Measurements from ENCODE around the gene UPP2. TPM values are rescaled to one million over a fixed set of nuclear protein-coding genes. Genes with fewer than 3 reads are reported as not detected.

UPP2 gene
- total RNA-seq, 2 donors from 2014 or later = not detected

DNA sequence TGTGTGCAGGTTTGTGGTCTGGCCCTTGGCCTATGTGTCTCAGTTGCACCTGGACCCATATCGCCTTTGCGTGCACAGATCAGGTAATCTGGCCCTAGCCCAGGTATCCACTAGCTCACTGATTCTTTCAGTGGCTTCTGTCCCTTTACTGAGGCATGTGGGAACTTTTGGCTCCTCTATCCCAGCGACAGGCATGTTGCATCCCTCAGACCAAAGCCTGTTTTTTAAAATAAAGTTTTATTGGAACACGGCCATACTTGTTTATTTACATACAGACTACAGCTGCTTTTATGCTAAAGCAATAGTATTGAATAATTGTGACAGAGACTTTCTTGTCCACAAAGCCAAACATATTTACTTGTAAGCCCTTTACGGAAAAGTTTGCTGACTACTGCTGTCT lies 39.9 kb upstream of the UPP2 start:
- H3K9me3 ChIP-seq = no peaks in the 10 kb centered on the region
- DNase-seq (ENCODE audit: low spot score) = no peak
- H3K27ac ChIP-seq = no peak overlapping the region
- no peaks in the 10 kb centered on the region for H3K36me3 ChIP-seq
- no peak for ATAC-seq (ENCODE audit: insufficient number of reproducible peaks, low FRiP score, low read depth)
- no peaks in the 10 kb centered on the region for H3K4me1 ChIP-seq (ENCODE audit: control insufficient read depth in 1 of 2, low read depth in 2 of 2)
- TF ChIP-seq, protein P1, sequence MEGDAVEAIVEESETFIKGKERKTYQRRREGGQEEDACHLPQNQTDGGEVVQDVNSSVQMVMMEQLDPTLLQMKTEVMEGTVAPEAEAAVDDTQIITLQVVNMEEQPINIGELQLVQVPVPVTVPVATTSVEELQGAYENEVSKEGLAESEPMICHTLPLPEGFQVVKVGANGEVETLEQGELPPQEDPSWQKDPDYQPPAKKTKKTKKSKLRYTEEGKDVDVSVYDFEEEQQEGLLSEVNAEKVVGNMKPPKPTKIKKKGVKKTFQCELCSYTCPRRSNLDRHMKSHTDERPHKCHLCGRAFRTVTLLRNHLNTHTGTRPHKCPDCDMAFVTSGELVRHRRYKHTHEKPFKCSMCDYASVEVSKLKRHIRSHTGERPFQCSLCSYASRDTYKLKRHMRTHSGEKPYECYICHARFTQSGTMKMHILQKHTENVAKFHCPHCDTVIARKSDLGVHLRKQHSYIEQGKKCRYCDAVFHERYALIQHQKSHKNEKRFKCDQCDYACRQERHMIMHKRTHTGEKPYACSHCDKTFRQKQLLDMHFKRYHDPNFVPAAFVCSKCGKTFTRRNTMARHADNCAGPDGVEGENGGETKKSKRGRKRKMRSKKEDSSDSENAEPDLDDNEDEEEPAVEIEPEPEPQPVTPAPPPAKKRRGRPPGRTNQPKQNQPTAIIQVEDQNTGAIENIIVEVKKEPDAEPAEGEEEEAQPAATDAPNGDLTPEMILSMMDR (IDR thresholded peaks at IDR 0.05) = no peak
- H3K4me3 ChIP-seq = no peak overlapping the region
- H3K27me3 ChIP-seq (replicated peaks; ENCODE audit: insufficient read depth) = no peaks in the 10 kb centered on the region

DNA sequence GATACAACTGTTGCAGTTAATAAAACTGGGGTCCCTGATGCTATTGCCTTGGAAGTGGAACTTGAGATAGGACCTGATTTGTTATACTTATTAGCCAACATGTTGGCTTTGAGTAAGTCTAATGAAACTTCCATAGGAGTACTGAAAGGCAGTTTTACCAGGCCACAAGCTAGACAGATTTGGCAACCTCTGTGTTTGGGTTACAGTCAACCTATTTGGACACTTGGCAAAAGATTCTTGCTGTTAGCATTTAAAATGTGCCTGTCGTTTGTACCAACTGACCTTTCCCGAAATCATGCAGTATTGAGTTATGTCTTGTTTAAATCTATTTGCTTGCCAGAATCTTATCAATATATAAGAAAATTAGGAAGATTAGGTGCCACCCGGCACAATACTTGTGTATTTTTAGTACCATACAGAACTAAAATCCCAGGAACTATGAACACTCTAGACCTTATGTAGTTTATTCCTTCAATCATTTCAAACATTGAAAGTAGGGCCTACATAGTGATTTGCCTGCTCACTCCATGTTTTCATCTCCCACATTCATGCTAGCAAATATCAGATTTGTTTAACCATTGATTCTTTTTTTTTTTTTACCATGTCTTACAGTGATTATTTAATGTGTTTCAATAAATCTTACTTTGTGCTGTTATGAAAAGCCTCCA lies 35.5 kb upstream of the UPP2 start:
- Histone ChIP-seq H3K27ac (no peak overlapping the region), H3K27me3 (replicated peaks; ENCODE audit: insufficient read depth) (no peaks in the 10 kb centered on the region), H3K4me3 (no peak overlapping the region), H3K9me3 (no peaks in the 10 kb centered on the region), H3K36me3 (no peaks in the 10 kb centered on the region), H3K4me1 (ENCODE audit: control insufficient read depth in 1 of 2, low read depth in 2 of 2) (no peaks in the 10 kb centered on the region)
- DNase-seq (ENCODE audit: low spot score) (no peak), ATAC-seq (ENCODE audit: insufficient number of reproducible peaks, low FRiP score, low read depth) (no peak)
- TF ChIP-seq, protein P1 (IDR thresholded peaks at IDR 0.05) = no peak

DNA sequence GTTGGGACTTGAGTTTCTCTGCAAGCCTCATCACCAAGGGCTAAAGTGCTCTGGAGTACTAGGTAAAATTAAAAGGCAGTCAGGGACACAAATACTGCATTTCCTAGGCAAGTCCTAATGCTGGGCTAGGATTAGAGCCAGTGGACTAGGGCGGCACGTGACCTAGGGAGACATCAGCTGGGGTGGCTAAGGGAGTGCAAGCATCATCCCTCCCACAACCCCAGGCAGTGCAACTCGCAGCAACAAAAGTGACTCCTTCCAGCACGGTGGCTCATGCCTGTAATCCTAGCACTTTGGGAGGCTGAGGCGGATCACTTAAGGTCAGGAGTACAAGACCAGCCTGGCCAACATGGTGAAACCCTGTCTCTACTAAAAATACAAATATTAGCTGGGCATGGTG lies 30.7 kb upstream of the UPP2 start:
- H3K27ac ChIP-seq = no peak overlapping the region
- no peaks in the 10 kb centered on the region for H3K9me3 ChIP-seq
- no peak for ATAC-seq (ENCODE audit: insufficient number of reproducible peaks, low FRiP score, low read depth)
- no peaks in the 10 kb centered on the region for H3K36me3 ChIP-seq
- no peak for DNase-seq (ENCODE audit: low spot score)
- H3K27me3 ChIP-seq (replicated peaks; ENCODE audit: insufficient read depth) = no peaks in the 10 kb centered on the region
- TF ChIP-seq, protein P1 (IDR thresholded peaks at IDR 0.05) = no peak
- no peak overlapping the region for H3K4me3 ChIP-seq
- H3K4me1 ChIP-seq (ENCODE audit: control insufficient read depth in 1 of 2, low read depth in 2 of 2) = no peaks in the 10 kb centered on the region

DNA sequence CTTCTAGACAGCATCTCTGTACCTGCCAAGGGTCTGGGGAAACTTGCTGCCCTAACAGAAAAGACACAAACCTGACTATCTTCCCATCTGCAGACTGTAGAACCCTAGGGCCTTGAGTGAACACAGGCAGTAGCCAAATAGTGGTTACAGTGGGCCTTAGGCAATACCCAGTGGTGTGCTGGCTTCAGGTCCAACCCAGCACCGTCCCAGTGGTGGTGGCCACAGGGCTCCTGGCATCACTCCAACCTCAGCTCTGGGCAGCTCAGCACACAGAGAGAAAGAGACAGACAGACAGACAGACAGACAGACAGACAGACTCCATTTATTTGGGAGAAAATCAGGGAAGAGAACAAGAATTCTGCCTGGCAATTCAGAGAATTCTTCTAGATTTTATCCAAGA lies 29.3 kb upstream of the UPP2 start:
- no peak overlapping the region for H3K4me3 ChIP-seq
- ATAC-seq (ENCODE audit: insufficient number of reproducible peaks, low FRiP score, low read depth) (no peak), DNase-seq (ENCODE audit: low spot score) (no peak)
- TF ChIP-seq, protein P1 (IDR thresholded peaks at IDR 0.05) = no peak
- peaks cover 4% of the 10 kb centered on the region for H3K9me3 ChIP-seq
- H3K27ac ChIP-seq = no peak overlapping the region
- no peaks in the 10 kb centered on the region for H3K36me3 ChIP-seq
- H3K4me1 ChIP-seq (ENCODE audit: control insufficient read depth in 1 of 2, low read depth in 2 of 2) = no peaks in the 10 kb centered on the region
- H3K27me3 ChIP-seq (replicated peaks; ENCODE audit: insufficient read depth) = no peaks in the 10 kb centered on the region

DNA sequence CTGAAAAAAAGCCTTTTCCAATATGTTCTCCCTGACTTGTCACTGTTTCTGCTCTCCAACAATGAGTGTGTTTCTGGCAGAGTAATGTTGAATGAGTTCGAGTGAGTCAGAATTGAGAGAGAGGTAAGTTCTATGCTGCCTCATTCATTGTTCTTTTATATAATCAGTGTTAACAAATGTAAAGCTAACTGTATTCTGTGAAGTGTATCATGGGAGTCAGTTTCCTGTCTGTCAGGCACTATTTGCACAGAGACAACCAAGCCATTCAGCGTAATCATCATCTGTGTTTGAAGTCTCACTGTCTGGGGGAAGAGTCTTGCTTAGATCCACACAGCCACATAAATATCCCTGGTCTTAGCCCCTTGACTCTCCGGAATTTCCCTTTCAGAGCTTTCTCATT lies 22.0 kb upstream of the UPP2 start:
- TF ChIP-seq, protein P1 (IDR thresholded peaks at IDR 0.05) = no peak
- no peaks in the 10 kb centered on the region for H3K27me3 ChIP-seq (replicated peaks; ENCODE audit: insufficient read depth)
- no peaks in the 10 kb centered on the region for H3K36me3 ChIP-seq
- peaks cover 6% of the 10 kb centered on the region for H3K9me3 ChIP-seq
- no peaks in the 10 kb centered on the region for H3K4me1 ChIP-seq (ENCODE audit: control insufficient read depth in 1 of 2, low read depth in 2 of 2)
- no peak overlapping the region for H3K27ac ChIP-seq
- no peak overlapping the region for H3K4me3 ChIP-seq
- ATAC-seq (ENCODE audit: insufficient number of reproducible peaks, low FRiP score, low read depth) = no peak
- DNase-seq (ENCODE audit: low spot score) = no peak
